GM12875 (cell line): ENCODE data around the gene PLEKHA6.

Experiments
- H3K4me3 ChIP-seq: one replicate; pipeline ENCODE4 v1.5.1; 2011; ENCODE audit warnings: low read depth, low read length, control low read depth
- CTCF ChIP-seq: IDR thresholded peaks from 2 replicates; pipeline ENCODE4 v1.5.1; 2011; ENCODE audit warnings: low read depth, mild to moderate bottlenecking, control low read depth, inconsistent platforms, low read length, moderate library complexity, borderline replicate concordance; ENCODE audit not compliant: insufficient read depth

PLEKHA6 gene

GRCh38 chr1:204180133-204180532 is 179.6 kb downstream of the PLEKHA6 start:
- no peak overlapping the region for H3K4me3 ChIP-seq
- no peak for TF ChIP-seq CTCF

DNA sequence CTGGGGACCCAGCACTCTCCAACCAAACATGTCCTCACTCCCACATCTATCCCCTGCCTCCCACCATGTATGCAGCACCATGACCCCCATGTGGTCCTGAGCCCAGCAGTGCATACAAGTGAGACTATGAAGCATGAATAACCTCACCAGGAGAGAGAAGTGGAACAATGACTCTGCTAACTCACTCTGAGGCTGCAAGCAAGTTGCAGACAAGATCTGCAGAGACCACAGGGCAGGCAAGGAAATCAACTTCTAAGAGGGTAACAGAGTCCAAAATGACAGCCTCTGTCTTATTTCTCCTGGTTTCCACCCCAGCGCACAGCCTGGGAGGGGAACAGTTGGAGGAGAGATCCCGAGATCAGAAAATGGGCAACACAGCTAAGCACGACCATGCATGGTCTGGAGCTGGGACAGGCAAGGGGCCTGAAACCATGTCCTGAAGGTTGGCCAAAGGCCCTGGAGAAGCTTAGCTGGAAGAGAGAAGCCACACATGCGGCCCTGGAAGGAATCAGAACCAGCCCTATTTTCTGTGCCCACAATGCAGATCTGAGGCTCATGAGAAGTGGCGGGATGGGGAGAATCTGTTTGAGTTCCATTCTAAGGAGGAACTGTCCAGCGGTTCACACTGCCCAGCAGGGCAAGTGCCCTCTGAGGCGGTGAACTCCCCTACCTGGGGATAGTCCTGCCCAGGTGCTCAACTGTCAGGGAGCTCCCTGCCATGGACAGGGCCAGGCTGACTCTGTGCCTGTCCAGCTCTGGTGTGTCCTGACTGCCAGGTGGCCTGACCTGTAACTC is 181.0 kb downstream of the PLEKHA6 start:
- no peak for TF ChIP-seq CTCF
- no peak overlapping the region for H3K4me3 ChIP-seq

DNA sequence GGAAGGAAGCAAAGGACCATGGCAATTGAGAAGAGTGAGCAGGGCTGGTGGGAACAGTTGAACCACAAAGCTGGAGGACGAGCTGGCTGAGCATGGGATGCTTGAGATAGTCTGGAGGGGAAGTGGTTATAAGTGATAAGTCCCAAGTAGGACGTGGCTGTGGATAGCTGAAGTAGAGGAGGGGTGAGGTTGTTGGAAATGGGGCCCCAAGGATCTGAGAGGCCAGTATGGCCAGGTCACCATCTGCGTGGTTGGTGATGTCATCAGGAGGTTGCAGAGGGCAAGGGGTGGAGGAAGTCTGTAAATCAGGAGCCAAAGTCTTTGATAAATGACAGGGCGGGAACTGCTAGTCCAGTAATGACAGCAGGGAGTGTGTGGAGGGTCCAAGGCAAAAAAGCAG is 182.6 kb downstream of the PLEKHA6 start:
- TF ChIP-seq CTCF = no peak
- no peak overlapping the region for H3K4me3 ChIP-seq

- no peak for TF ChIP-seq CTCF
- H3K4me3 ChIP-seq = no peak overlapping the region
Observed at GRCh38 chr1:204176049-204176448, 183.7 kb downstream of the PLEKHA6 start.

DNA sequence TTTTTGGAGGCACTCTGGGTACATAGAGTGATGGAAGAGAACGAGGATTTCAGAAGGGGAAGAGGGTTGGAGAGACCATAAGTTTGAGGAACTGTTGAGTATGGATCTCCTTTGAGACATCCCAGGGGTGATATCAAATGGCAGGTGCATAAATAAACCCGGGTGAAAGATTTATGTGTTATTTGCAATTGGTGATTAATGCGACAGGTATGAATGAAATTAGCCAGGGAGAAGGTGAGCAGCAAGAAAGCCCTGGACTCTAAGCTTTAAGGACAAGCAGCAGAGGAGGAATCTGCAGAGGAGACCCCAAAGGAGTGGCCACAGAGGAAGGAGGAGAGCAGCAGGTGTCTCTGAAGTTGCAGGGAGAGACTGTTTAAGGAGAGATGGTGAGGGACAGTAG is 184.8 kb downstream of the PLEKHA6 start:
- TF ChIP-seq CTCF = no peak
- no peak overlapping the region for H3K4me3 ChIP-seq

DNA sequence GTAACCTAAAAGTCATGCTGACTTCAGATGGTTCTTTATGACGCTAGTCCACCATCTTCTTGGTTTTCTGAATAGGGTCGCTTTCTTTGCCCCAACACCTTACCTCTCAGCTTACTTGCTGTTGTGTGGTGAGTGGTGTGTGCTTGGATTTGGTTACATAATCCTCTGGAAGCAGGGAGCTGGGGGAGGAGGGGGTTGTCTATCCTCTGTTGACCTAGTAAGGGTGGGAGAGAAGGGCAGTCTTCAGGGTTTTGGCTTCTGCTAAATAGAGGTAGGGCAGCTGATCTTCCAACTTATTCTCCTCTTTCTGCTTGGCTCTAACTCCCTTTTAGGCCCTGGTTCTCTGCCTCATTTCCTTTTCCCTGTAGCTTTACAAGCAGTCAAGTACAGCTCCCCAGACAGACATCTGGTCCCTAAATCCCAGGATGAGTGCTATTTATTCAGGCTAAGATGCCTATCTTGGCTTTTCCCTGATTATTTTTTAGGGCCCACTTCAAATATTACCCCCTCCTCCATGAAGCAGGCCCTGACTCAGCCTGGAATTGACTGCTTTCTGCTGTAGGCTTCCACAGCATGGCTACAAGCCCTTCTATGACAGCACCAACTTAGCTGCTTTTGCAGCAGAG is 187.2 kb downstream of the PLEKHA6 start:
- H3K4me3 ChIP-seq = no peak overlapping the region
- TF ChIP-seq CTCF = no peak

DNA sequence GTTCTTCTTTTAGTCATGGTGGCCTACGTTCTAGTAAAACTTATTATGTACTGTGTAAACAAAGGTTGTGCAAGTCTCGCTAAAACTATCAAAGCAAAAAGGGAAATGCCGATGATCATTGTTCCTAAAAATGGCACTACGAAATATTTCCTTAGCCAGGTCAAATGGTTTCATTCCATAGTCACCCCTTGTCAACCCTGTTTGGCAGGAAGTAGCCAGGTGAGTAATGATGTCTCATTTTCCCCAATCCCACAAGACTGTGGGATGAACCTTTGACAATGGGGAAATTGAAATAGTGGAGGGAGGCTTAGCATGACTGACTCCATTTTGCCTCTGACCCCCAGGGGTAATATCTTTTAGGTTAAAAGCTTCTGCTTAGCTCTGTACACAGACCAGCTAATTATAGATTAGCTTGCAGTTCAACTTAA is 188.0 kb downstream of the PLEKHA6 start:
- no peak overlapping the region for H3K4me3 ChIP-seq
- no peak for TF ChIP-seq CTCF
